Left ventricle myocardium superior (tissue), 1 donor: ENCODE data around the gene DDN. TPM values are rescaled to one million over a fixed set of nuclear protein-coding genes. Genes with fewer than 3 reads are reported as not detected.

Source experiments
- ATAC-seq: fragments of 200-7000 bp; cut with Tn5 transposase; one replicate; pipeline ENCODE4 v1.9.1; 2020; ENCODE audit warnings: mild to moderate bottlenecking, moderate library complexity
- DNase-seq: peaks from one replicate; pipeline ENCODE4 v3.0.0-alpha.2; 2020
- intact Hi-C: fragments of 100-400 bp; cut with micrococcal nuclease; formaldehyde crosslinking; loops from one replicate; pipeline ENCODE4 v1.11.0; 2022
- total RNA-seq: library from RNA; stranded (reverse); fragmentation: NEBNext Ultra II Directional; extraction: Animal tissue kit (Norgen Biotek cat#: 25700); gene quantifications from one replicate; pipeline ENCODE4 v1.2.1, GENCODE V29; 2021
- donor health status: DM: no; HTN: yes; CAD: no; lungs with severe emphysema.

The DDN gene
- total RNA-seq, 1 donor from 2014 or later: 0.77 TPM

GRCh38 chr12:49018261-49019119 lies 19.3 kb upstream of the DDN start, which contains the start of gene PRKAG1:
TSS of gene PRKAG1 (minus strand) at chr12:49018776. CDS start at chr12:49018740, 36 bp downstream.
- ATAC-seq: peak; percentile 95
- DNase-seq: peak; percentile 97
- intact Hi-C loops: no loop called here

GRCh38 chr12:49017891-49018260 lies 18.7 kb upstream of the DDN start:
- DNase-seq (peak; percentile 47), ATAC-seq (peak; percentile 61)
- intact Hi-C loops: no loop called here

DNA sequence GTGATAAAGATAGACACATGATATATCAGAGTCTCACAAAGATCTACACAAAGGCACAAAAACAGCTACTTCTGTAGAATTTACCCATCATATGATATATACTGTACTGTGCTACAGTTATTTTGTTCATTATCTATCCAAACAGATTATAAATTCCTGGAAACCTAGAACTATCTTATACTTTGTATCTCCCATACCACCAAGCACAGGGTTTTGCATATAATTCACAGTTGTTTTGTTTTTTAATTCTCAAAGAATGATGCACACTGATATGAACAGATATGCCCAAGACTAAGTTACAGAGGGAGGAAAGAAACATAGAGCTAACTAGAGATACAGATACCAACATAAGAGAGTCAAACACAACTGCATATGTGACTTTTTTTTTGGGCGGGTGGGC lies 16.0 kb upstream of the DDN start:
- no peak for ATAC-seq

GRCh38 chr12:49014547-49014946 lies 15.4 kb upstream of the DDN start:
- DNase-seq: no peak
- ATAC-seq: no peak
- intact Hi-C loops: no loop called here

More for the DNA sequence above, 16.0 kb upstream of the DDN start:
- intact Hi-C loops: no loop called here
- DNase-seq: no peak

GRCh38 chr12:49013428-49013827 lies 14.3 kb upstream of the DDN start:
- DNase-seq (no peak), ATAC-seq (no peak)
- intact Hi-C loops: no loop called here

DNA sequence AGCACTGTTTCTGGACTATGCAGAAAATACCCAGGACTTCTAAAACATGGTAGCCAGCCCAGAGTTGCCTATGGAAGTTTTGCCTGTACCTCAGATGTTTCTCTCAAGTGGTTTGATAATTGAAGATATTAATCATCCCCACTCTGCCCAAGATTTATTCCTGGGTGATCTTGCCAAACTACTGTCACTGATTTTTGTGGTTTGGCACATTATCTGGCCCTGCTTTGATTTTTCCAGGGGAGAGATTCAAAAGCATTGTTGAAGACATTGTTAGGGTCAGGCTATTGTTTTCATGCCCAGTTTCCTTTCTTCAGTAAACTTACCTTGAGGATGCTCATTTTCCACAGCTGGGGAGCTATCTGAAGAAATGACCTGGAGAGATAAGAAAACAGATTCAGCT lies 13.6 kb upstream of the DDN start:
- ATAC-seq: no peak
- intact Hi-C loops: no loop called here

DNA sequence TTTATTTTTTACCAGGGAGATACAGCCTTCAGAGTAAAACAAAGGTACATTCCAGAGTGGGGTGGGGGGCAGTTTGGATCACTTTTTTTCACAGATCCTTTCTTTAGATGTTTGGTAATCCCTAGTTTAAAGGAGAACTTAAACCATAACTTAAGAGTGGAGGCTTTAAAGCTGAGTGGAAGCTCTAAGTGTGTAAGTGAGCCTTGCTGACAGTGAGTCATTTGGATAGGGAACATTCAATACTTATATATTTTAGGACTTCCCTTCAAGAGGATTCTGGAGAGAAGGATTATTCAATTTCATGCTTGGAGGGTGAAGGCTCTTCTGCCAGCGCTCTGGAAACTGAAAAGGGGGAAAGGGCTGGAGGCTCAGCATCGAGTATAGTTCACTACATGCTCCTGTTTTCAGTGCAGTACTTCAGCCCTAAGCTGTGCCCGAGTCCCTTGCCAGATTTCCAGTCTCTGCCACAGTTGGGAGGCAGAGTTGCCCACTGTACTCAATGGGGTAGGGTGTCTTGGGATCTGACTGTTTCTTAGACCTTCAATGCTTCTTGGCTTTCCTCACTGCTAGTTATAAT lies 11.0 kb upstream of the DDN start:
- intact Hi-C loops: no loop called here
- DNase-seq (no peak), ATAC-seq (no peak)

More for the DNA sequence above, 13.6 kb upstream of the DDN start:
- no peak for DNase-seq

DNA sequence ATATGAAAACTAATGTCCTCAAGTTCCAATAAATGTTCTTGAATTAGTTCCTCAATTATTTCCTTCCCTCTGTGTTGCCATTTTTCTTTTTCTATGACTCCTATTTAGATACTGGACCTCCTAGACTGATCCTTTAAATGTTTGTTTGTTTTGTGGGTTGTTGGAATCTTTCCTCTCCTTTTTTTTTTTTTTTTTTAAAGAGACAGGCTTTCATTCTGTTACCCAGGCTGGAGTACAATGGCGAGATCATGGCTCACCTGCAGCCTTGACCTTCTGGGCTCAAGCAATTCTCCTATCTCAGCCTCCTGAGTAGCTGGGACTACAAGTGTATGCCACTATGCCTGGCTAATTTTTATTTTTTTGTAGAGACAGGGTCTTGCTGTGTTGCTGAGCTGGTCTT lies 9.8 kb upstream of the DDN start:
- ATAC-seq (no peak), DNase-seq (no peak)
- intact Hi-C loops: no loop called here

DNA sequence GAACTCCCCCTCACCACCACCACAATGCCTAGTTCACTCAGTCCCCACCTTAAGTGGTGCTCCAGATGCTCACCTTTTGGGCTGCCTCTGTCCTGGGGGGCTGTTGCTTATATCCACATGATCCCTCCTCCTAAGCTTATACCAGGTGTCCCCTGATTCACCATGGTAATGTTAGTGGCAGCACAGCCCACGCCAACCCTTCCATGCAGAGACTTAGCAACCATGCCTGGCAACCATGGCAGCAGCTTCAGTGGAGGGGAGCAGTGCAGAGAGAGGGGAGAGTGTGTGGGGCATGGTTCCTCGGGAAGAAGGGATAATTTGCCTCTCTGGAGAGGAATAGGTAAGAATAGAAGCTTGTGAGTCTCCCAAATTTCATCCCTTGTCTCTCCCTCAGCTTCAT lies 1.2 kb upstream of the DDN start:
- DNase-seq: no peak
- intact Hi-C loops: no loop called here
- ATAC-seq: no peak

GRCh38 chr12:48998497-48999353 lies 450 bp downstream of the DDN start:
- intact Hi-C loops: no loop called here
- ATAC-seq: no peak
- peak; percentile 48 for DNase-seq

DNA sequence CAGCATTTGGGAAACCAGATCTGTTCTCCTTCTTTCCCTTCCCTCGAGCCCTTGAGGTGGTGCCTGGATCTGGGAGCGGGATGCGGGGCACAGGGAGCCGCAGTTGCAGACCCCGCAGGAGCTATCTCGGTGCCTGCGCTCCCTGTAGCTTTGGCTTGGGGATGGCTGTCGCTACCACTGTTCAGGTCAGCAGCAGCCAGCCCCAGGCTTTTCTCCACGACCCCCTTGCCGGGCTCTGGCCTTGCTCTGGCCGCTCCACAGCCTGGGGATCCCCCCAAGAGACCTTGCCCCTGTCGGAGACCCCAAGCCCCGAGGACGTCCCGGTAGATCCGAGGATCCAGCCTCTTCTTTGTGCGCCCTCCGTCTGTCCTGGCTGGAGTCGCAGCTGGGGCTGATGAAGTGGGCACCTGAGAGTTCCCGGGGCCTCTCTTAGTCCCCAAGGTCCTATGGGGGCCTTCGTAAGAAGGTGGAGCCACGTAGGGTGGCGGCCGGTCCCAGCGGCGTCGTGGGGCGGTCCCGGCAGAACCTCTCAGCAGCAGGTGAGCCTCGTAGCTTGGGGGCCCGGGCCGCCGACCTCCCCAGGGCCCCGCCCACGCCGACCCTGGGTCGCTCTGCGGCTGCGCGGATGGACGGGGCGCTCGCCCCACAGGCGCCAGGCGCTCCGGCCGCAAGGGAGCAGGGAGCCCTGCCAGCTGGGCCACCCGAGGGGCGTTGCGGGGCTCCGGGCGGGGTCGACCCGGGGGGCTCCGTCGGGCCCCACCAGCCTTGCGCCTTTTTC lies 1.3 kb downstream of the DDN start:
- DNase-seq (peak; percentile 45), ATAC-seq (peak; percentile 1)
- intact Hi-C loops: no loop called here

DNA sequence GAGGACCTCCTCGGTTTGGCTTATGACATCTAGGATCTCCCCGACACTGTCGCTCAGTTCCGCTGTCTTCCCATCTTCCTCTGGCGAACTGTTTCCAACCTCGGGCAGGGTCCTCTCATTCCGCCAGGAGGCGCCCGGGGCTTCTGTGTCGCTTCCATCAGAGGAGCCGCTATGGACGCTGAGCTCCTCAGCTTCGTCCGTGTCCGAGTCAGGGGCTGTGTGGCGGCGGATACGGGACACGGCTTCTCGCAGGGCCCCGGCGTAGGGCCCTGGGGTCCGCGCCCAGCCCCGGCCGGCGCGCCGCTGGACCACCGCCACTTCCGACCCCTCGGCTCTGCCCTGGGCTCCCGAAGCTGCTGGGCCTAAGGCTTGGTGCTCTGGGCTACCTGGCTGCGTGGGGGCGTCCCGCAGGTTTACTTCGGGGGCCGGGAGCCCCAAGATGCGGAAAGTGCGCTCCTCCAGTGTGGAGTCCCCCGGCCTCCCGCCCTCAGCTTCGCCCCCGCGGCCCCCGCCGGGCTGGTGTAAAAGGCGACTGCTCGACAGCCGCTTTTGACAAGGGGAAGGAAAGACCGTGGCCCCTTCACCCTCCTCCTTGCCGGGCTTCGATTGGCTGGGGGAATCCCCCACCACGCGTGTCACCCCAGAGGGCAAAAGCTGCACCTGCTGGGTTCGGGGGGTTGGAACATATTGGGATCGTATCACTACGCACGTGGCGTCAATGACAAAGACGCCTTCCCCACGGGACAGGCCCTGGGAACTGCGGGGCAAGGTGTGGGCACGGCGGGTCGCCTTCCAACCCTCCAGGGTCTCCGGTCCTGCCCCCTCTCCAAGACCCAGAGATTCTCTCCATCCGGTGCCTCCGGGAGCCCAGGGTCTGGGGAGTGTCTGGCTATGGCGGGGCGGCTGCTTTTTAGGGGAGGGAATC lies 2.1 kb downstream of the DDN start:
- peak; percentile 73 for ATAC-seq
- peak; percentile 89 for DNase-seq
- intact Hi-C loops: no loop called here

GRCh38 chr12:48995086-48995879 lies 3.9 kb downstream of the DDN start:
- peak; percentile 88 for DNase-seq
- intact Hi-C loops: no loop called here
- peak; percentile 79 for ATAC-seq

GRCh38 chr12:48994224-48995085 lies 4.7 kb downstream of the DDN start:
- DNase-seq: no peak
- ATAC-seq: no peak

DNA sequence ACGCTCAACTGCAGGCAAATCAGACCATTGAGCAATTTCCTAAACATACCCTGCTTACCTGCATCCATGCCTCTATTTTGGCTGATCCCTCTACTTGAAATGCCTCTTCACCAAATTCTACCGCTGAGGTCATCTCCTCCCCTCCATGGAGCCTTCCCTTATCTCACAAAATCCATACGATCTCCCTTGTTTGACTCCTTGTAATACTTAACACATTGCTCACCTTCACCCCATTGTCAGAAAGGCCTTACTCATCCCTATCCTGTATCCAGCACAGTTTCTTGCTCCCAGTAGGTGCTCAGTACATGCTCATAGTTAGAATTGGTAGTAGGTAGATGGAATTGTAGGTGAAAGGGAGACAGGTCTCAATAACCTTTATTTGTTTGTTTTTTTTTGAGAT lies 5.4 kb downstream of the DDN start:
- ATAC-seq (no peak), DNase-seq (no peak)
- intact Hi-C loops: no loop called here

More at GRCh38 chr12:48994224-48995085, 4.7 kb downstream of the DDN start:
- intact Hi-C loops: no loop called here

- ATAC-seq (no peak), DNase-seq (no peak)
- intact Hi-C loops: no loop called here
Observed at GRCh38 chr12:48991247-48992050, 7.7 kb downstream of the DDN start.
